ENCODE results near the gene GALNT10.

GRCh38 chr5:154223320-154223719, 32.8 kb downstream of the GALNT10 start:
- no peak for TF ChIP-seq CTCF (IDR thresholded peaks at IDR 0.05)
- TF ChIP-seq POLR2A (IDR thresholded peaks at IDR 0.05) = no peak
